Activated CD8-positive, alpha-beta T cell treated with anti-CD3 and anti-CD28 coated beads for 36 hours (primary cell): ENCODE measurements around the gene HERC2. TPM values are rescaled to one million over a fixed set of nuclear protein-coding genes. Genes with fewer than 3 reads are reported as not detected.

Experiments
- ATAC-seq: fragments of 200-7000 bp; cut with Tn5 transposase; one replicate; pipeline ENCODE4 v1.10.0; 2021; ENCODE audit warnings: mild to moderate bottlenecking, moderate library complexity
- CTCF ChIA-PET: fragments of 350-600 bp; sonication (Branson Sonifier 250); formaldehyde crosslinking; loops from one replicate; lab custom pipeline; 2021; ENCODE audit warnings: antibody characterized with exemption; lab: Charles Lee
- POLR2A ChIA-PET: fragments of 350-600 bp; sonication (Branson Sonifier 250); formaldehyde crosslinking; loops from one replicate; lab custom pipeline; 2021; ENCODE audit warnings: antibody characterized with exemption; lab: Charles Lee
- DNase-seq: peaks from one replicate; pipeline ENCODE4 v3.0.0-alpha.2; 2020
- H3K27ac Mint-ChIP-seq: one replicate; pipeline ENCODE4 v1.8.0; 2021; ENCODE audit warnings: mild to moderate bottlenecking, mixed read lengths
- H3K27me3 Mint-ChIP-seq: one replicate; pipeline ENCODE4 v1.8.0; 2021; ENCODE audit warnings: mixed read lengths
- H3K36me3 Mint-ChIP-seq: one replicate; pipeline ENCODE4 v1.8.0; 2021; ENCODE audit warnings: low read depth, mixed read lengths
- H3K4me1 Mint-ChIP-seq: one replicate; pipeline ENCODE4 v1.8.0; 2021; ENCODE audit warnings: low read depth, mixed read lengths
- H3K4me3 Mint-ChIP-seq: one replicate; pipeline ENCODE4 v1.8.0; 2021; ENCODE audit warnings: mild to moderate bottlenecking, moderate library complexity, mixed read lengths
- H3K9me3 Mint-ChIP-seq: one replicate; pipeline ENCODE4 v1.8.0; 2021; ENCODE audit warnings: mixed read lengths
- intact Hi-C: fragments of 100-400 bp; cut with micrococcal nuclease; formaldehyde crosslinking; loops from one replicate; pipeline ENCODE4 v1.10.0; 2022
- total RNA-seq, 2 experiments: library from RNA; stranded (reverse); gene quantifications; one replicate each; pipeline ENCODE4 v1.2.3, GENCODE V29; 2021
- TF ChIP-seq, protein P1 (sequence below): fragments of 200-600 bp; IDR thresholded peaks from one replicate; pipeline ENCODE4 v1.8.0; 2022; ENCODE audit warnings: antibody characterized with exemption, mild to moderate bottlenecking

Gene HERC2
- total RNA-seq, 2 experiments from 2014 or later: 29.5 to 32.3 TPM

DNA sequence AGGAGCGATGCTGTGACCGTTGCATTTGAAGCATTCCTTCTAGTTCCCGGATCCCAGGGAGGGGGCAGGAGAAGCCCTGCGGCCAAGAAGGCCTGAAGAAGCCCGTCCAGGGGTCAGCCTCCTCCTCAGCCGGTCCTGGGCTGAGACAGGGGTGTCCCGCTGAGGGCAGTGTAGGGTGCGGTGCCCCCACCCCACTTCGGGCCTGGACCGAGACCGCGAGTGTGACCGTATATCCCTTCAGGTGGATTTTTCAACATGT lies 225.6 kb downstream of the HERC2 start:
- no peak for ATAC-seq
- H3K27ac Mint-ChIP-seq: no peak overlapping the region
- peak overlapping the region; percentile 76 for H3K4me3 Mint-ChIP-seq
- peaks cover 67% of the 10 kb centered on the region for H3K27me3 Mint-ChIP-seq
- ChIA-PET POLR2A (no interaction called here), CTCF (interaction anchor here (0.9 to 4.3 kb wide), 2 partner anchors 12 to 30 kb away, joined by 3 to 14 read pairs; no protein-coding TSS in a partner anchor)
- peaks cover 21% of the 10 kb centered on the region for H3K4me1 Mint-ChIP-seq
- intact Hi-C loops: no loop called here
- peaks cover 7% of the 10 kb centered on the region for H3K36me3 Mint-ChIP-seq
- TF ChIP-seq, protein P1, sequence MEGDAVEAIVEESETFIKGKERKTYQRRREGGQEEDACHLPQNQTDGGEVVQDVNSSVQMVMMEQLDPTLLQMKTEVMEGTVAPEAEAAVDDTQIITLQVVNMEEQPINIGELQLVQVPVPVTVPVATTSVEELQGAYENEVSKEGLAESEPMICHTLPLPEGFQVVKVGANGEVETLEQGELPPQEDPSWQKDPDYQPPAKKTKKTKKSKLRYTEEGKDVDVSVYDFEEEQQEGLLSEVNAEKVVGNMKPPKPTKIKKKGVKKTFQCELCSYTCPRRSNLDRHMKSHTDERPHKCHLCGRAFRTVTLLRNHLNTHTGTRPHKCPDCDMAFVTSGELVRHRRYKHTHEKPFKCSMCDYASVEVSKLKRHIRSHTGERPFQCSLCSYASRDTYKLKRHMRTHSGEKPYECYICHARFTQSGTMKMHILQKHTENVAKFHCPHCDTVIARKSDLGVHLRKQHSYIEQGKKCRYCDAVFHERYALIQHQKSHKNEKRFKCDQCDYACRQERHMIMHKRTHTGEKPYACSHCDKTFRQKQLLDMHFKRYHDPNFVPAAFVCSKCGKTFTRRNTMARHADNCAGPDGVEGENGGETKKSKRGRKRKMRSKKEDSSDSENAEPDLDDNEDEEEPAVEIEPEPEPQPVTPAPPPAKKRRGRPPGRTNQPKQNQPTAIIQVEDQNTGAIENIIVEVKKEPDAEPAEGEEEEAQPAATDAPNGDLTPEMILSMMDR: no peak
- no peaks in the 10 kb centered on the region for H3K9me3 Mint-ChIP-seq
- DNase-seq: no peak

DNA sequence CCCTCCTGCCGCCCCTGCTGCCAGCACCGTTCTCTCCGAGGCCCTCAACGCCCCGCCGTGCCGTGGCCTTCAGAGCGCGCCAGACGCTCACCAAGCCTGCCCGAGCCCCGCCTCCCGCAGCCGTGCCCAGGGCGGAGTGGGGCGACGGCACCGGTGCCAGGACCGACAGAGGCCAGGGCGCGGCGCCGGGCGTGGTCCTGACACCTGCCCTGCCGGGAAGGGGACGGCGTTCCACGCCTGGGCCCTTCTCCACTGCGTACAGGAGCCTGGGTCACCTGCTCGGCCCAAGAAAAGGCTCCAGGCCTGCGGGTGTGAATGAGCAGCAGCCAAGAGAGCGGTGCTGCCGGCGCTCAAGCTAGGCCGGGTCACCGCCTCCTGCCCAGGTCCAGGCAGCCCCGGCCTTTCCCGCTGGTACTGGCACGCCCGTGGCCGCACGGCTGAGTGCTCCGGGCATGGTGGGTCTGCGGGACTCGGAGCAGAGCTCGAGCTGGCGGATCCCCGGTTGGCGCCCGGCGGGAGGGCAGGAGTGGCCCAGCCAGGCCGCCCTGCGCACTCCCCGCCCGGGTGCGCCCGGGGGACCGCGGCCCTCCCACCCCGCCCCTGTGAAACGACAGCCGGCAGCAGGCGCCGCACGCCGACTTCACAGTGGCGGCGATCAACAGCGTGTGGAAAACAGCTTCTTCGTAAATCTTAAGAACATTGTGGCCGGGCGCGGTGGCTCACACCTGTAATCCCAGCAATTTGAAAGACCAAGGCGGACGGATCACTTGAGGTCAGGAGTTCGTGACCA lies 227.1 kb downstream of the HERC2 start:
- Mint-ChIP-seq H3K4me1 (peaks cover 21% of the 10 kb centered on the region), H3K27me3 (peaks cover 68% of the 10 kb centered on the region), H3K27ac (no peak overlapping the region), H3K4me3 (peak overlapping the region; percentile 76), H3K9me3 (peaks cover 10% of the 10 kb centered on the region), H3K36me3 (peaks cover 13% of the 10 kb centered on the region)
- TF ChIP-seq, protein P1: no peak
- intact Hi-C loops: no loop called here
- DNase-seq (peak; percentile 24), ATAC-seq (no peak)
- POLR2A ChIA-PET: no interaction called here
- CTCF ChIA-PET: interaction anchor here (4.3 kb wide), 1 partner anchor 31 kb away, joined by 14 read pairs; no protein-coding TSS in a partner anchor

DNA sequence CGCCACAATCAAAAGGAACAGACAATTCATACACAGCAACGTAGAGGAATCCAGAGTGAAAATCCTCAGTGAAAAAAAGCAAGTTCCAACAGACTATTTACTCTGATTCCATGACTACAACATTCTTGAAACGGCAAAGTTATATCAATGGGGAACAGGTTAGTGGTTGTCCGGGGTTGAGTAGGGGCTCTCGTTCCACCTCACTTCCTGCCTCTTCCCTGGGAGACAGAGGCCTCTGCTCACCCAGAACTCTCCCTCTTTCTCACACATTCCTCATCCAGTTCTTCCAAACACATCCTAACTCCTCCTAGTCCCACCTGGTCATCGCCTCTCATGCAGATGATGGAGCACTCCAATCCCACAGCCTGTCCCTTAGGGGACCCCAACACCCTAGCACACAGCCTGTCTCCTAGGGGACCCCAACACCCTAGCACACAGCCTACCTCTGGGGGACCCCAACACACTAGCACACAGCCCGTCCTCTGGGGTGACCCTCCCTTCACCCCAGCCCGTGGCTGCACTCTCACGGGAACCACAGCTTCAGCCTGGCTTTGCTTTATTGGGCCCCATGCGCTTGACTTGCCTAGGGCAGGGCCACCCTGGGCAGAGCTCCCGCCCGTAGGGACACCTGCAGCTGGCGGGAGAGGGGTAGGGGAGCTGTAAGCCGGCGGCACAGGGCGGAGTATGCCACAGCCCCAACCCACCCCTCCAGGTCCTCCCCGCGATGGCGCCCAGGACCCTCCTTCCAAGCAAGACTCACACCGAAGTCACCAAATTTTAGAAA lies 228.0 kb downstream of the HERC2 start:
- Mint-ChIP-seq H3K4me3 (no peak overlapping the region), H3K27ac (no peak overlapping the region), H3K27me3 (peaks cover 69% of the 10 kb centered on the region), H3K36me3 (peaks cover 13% of the 10 kb centered on the region), H3K9me3 (peaks cover 10% of the 10 kb centered on the region), H3K4me1 (peaks cover 15% of the 10 kb centered on the region)
- CTCF ChIA-PET: interaction anchor here (4.3 kb wide), 1 partner anchor 32 kb away, joined by 14 read pairs; no protein-coding TSS in a partner anchor
- ATAC-seq (no peak), DNase-seq (no peak)
- POLR2A ChIA-PET: no interaction called here
- intact Hi-C loops: no loop called here
- TF ChIP-seq, protein P1: no peak

DNA sequence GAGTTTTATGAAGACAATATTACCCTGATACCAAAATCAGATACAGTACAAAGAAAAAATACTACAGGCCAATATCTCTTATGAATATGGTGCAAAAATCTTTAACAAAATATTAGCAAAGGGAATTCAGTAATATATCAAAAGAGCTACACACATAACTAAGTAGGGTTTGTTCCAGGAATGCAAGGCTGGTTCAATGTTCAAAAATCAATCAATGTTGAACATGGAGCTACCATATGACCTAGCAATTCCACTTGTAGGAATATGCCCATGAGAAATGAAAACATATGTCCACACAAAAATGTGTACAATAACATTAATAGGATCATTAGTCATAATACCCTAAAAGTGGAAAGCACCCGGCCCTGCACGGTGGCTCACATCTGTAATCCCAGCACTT lies 230.7 kb downstream of the HERC2 start:
- Mint-ChIP-seq H3K27ac (no peak overlapping the region), H3K36me3 (peaks cover 14% of the 10 kb centered on the region), H3K9me3 (peaks cover 13% of the 10 kb centered on the region), H3K4me3 (no peak overlapping the region), H3K4me1 (peaks cover 17% of the 10 kb centered on the region), H3K27me3 (peaks cover 57% of the 10 kb centered on the region)
- TF ChIP-seq, protein P1: no peak
- ChIA-PET POLR2A (interaction anchor here (1.1 kb wide), 1 partner anchor 12 kb away, joined by 3 read pairs; no protein-coding TSS in a partner anchor), CTCF (no interaction called here)
- intact Hi-C loops: no loop called here
- no peak for DNase-seq
- ATAC-seq: no peak
